WTC11 (cell line): ENCODE measurements around the gene LAMP1. TPM values are rescaled to one million over a fixed set of nuclear protein-coding genes. Genes with fewer than 3 reads are reported as not detected.

ENCODE experiments used
- ATAC-seq: fragments of 200-7000 bp; cut with Tn5 transposase; 2 replicates; pipeline ENCODE4 v1.10.0; 2021; ENCODE audit warnings: mild to moderate bottlenecking, moderate library complexity
- CTCF ChIA-PET: fragments of 300-600 bp; sonication (Branson Sonifier 250); formaldehyde crosslinking; loops from one replicate; lab custom pipeline; 2021; ENCODE audit warnings: antibody characterized with exemption; lab: Charles Lee
- POLR2A ChIA-PET: fragments of 350-600 bp; sonication (Branson Sonifier 250); formaldehyde crosslinking; loops from one replicate; lab custom pipeline; 2021; ENCODE audit warnings: antibody characterized with exemption; lab: Charles Lee
- DNase-seq: peaks from one replicate; pipeline ENCODE4 v3.0.0; 2021; ENCODE audit warnings: low spot score
- H3K27ac Mint-ChIP-seq: 2 replicates; pipeline ENCODE4 v1.8.0; 2021; ENCODE audit warnings: mixed read lengths
- H3K27me3 Mint-ChIP-seq: 2 replicates; pipeline ENCODE4 v1.8.0; 2021; ENCODE audit warnings: low read depth, mild to moderate bottlenecking, moderate library complexity, mixed read lengths
- H3K36me3 Mint-ChIP-seq: 2 replicates; pipeline ENCODE4 v1.8.0; 2021; ENCODE audit warnings: mixed read lengths
- H3K4me1 Mint-ChIP-seq: 2 replicates; pipeline ENCODE4 v1.8.0; 2022; ENCODE audit warnings: mixed read lengths
- H3K4me3 Mint-ChIP-seq: 2 replicates; pipeline ENCODE4 v1.8.0; 2021; ENCODE audit warnings: mild to moderate bottlenecking, moderate library complexity, mixed read lengths
- H3K9me3 Mint-ChIP-seq: 2 replicates; pipeline ENCODE4 v1.8.0; 2021; ENCODE audit warnings: mixed read lengths
- ATF1 ChIP-seq: sonication (generic); formaldehyde crosslinking; IDR thresholded peaks from 2 replicates; pipeline ENCODE4 v1.8.1; 2023; ENCODE audit warnings: mild to moderate bottlenecking, moderate library complexity, missing genetic modification reagents
- CBFB ChIP-seq: sonication (generic); formaldehyde crosslinking; IDR thresholded peaks from 2 replicates; pipeline ENCODE4 v1.8.1; 2022; ENCODE audit warnings: mild to moderate bottlenecking, low read depth, missing genetic modification reagents
- CREB1 ChIP-seq: sonication (generic); formaldehyde crosslinking; IDR thresholded peaks from 2 replicates; pipeline ENCODE4 v1.8.0; 2023; ENCODE audit warnings: mild to moderate bottlenecking, missing genetic modification reagents
- EMX1 ChIP-seq: fragments of 250-450 bp; sonication (Bioruptor Pico); IDR thresholded peaks from 2 replicates; pipeline ENCODE4 v1.8.0; 2021; ENCODE audit warnings: mild to moderate bottlenecking
- GABPB1 ChIP-seq: sonication (generic); formaldehyde crosslinking; IDR thresholded peaks from 2 replicates; pipeline ENCODE4 v1.8.1; 2023; ENCODE audit warnings: mild to moderate bottlenecking, missing genetic modification reagents
- GTF2I ChIP-seq: fragments of 250-450 bp; sonication (Bioruptor Pico); conservative IDR thresholded peaks from 2 replicates; pipeline ENCODE4 v1.4.0; 2021; ENCODE audit warnings: mild to moderate bottlenecking
- HMGXB4 ChIP-seq: sonication (generic); formaldehyde crosslinking; IDR thresholded peaks from 2 replicates; pipeline ENCODE4 v1.8.1; 2023; ENCODE audit warnings: mild to moderate bottlenecking, moderate library complexity, missing genetic modification reagents
- JUN ChIP-seq: sonication (generic); formaldehyde crosslinking; IDR thresholded peaks from 2 replicates; pipeline ENCODE4 v1.8.0; 2023; ENCODE audit warnings: mild to moderate bottlenecking, missing genetic modification reagents
- KAT7 ChIP-seq: sonication (generic); formaldehyde crosslinking; IDR thresholded peaks from 2 replicates; pipeline ENCODE4 v1.8.1; 2023; ENCODE audit warnings: missing genetic modification reagents, mild to moderate bottlenecking, borderline replicate concordance
- MXD4 ChIP-seq: fragments of 250-450 bp; sonication (Bioruptor Pico); IDR thresholded peaks from 2 replicates; pipeline ENCODE4 v1.8.0; 2021; ENCODE audit warnings: mild to moderate bottlenecking, moderate library complexity, borderline replicate concordance
- NFATC4 ChIP-seq: fragments of 250-450 bp; sonication (Bioruptor Pico); IDR thresholded peaks from 2 replicates; pipeline ENCODE4 v1.9.0; 2021; ENCODE audit warnings: mild to moderate bottlenecking
- NR2C2 ChIP-seq: sonication (generic); formaldehyde crosslinking; IDR thresholded peaks from 2 replicates; pipeline ENCODE4 v1.8.0; 2022; ENCODE audit warnings: mild to moderate bottlenecking, missing genetic modification reagents
- TP53 ChIP-seq: sonication (generic); formaldehyde crosslinking; IDR thresholded peaks from 2 replicates; pipeline ENCODE4 v1.8.1; 2023; ENCODE audit warnings: mild to moderate bottlenecking, missing genetic modification reagents
- USF1 ChIP-seq: sonication (generic); formaldehyde crosslinking; IDR thresholded peaks from 2 replicates; pipeline ENCODE4 v1.8.0; 2022; ENCODE audit warnings: mild to moderate bottlenecking, missing genetic modification reagents
- USF2 ChIP-seq: sonication (generic); formaldehyde crosslinking; IDR thresholded peaks from 2 replicates; pipeline ENCODE4 v1.8.1; 2023; ENCODE audit warnings: mild to moderate bottlenecking, missing genetic modification reagents, moderate library complexity
- total RNA-seq: library from RNA; stranded (reverse); gene quantifications from 3 replicates; pipeline ENCODE4 v1.2.3, GENCODE V29; 2021
- TF ChIP-seq, protein P1 (sequence below): sonication (generic); formaldehyde crosslinking; IDR thresholded peaks from 2 replicates; pipeline ENCODE4 v1.8.1; 2022; ENCODE audit warnings: missing genetic modification reagents, borderline replicate concordance
- TF ChIP-seq, protein P2 (sequence below): fragments of 250-450 bp; sonication (Bioruptor Pico); IDR thresholded peaks from 2 replicates; pipeline ENCODE4 v2.1.2; 2022; ENCODE audit warnings: mild to moderate bottlenecking, moderate library complexity
- TF ChIP-seq, protein P3 (sequence below): sonication (generic); formaldehyde crosslinking; IDR thresholded peaks from 2 replicates; pipeline ENCODE4 v1.8.0; 2023; ENCODE audit warnings: missing genetic modification reagents, mild to moderate bottlenecking, borderline replicate concordance
- TF ChIP-seq, protein P4 (sequence below): sonication (generic); formaldehyde crosslinking; IDR thresholded peaks from 2 replicates; pipeline ENCODE4 v1.8.1; 2022; ENCODE audit warnings: mild to moderate bottlenecking, missing genetic modification reagents, moderate library complexity, borderline replicate concordance

The LAMP1 gene
- total RNA-seq, 1 experiment from 2014 or later: 150 TPM

DNA sequence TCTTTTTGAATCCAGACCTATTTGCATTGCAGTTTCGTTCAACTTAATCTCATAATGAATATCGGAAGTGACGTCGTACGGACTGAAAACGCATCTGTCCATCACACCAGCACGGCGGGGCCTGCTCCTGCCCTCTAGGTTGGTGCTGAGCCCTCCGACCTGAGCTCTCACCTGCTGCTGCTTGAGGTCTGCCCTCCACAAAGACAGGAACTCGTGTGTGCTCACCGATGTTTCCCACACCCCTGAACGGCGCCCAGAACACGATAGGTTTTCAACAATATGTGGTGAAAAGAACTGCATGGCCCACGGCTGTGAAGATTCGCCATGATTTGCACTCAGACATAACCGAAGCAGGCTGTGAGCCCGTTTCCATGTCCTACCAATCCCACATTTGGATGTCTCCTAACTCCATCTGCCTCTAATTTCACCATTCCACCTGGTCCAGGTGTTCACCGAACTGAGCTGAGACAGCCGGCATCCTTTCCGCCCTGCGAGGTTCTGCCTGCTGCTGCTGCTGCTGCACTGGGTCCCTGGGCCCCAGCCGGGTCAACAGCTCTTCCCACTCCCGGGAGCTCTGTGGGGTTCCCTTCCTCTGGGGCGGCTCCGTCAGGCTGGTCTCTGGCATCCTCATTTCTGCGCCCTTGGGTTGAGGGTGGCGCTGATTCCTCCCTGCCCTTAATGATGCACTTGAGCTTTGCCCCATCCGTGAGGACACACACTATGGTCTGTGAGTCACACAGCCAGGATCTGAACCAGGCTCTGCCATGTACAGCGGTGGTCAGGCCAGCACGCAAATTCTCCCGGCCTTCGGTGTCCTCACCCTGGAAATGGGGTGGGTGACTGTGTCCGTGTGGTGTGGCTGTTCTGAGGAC is 46.0 kb downstream of the LAMP1 start:
- Mint-ChIP-seq H3K36me3 (peaks cover 55% of the 10 kb centered on the region), H3K27ac (peak overlapping the region; percentile 73), H3K4me1 (no peaks in the 10 kb centered on the region), H3K9me3 (peaks cover 4% of the 10 kb centered on the region; the same call in 1 of the 2 replicates), H3K27me3 (no peaks in the 10 kb centered on the region), H3K4me3 (no peak overlapping the region)
- no peak for DNase-seq
- no peak for ATAC-seq
- no peak for TF ChIP-seq HMGXB4
- TF ChIP-seq, protein P1, sequence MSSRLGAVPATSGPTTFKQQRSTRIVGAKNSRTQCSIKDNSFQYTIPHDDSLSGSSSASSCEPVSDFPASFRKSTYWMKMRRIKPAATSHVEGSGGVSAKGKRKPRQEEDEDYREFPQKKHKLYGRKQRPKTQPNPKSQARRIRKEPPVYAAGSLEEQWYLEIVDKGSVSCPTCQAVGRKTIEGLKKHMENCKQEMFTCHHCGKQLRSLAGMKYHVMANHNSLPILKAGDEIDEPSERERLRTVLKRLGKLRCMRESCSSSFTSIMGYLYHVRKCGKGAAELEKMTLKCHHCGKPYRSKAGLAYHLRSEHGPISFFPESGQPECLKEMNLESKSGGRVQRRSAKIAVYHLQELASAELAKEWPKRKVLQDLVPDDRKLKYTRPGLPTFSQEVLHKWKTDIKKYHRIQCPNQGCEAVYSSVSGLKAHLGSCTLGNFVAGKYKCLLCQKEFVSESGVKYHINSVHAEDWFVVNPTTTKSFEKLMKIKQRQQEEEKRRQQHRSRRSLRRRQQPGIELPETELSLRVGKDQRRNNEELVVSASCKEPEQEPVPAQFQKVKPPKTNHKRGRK (CRISPR knock-in tag): no peak
- TF ChIP-seq MXD4: no peak
- no peak for TF ChIP-seq TP53
- TF ChIP-seq USF1 (CRISPR knock-in tag): no peak
- no peak for TF ChIP-seq KAT7 (CRISPR knock-in tag)
- TF ChIP-seq CREB1 (CRISPR knock-in tag): no peak
- no peak for TF ChIP-seq EMX1 (CRISPR knock-in tag)
- TF ChIP-seq GTF2I (CRISPR knock-in tag): no peak
- TF ChIP-seq, protein P2, sequence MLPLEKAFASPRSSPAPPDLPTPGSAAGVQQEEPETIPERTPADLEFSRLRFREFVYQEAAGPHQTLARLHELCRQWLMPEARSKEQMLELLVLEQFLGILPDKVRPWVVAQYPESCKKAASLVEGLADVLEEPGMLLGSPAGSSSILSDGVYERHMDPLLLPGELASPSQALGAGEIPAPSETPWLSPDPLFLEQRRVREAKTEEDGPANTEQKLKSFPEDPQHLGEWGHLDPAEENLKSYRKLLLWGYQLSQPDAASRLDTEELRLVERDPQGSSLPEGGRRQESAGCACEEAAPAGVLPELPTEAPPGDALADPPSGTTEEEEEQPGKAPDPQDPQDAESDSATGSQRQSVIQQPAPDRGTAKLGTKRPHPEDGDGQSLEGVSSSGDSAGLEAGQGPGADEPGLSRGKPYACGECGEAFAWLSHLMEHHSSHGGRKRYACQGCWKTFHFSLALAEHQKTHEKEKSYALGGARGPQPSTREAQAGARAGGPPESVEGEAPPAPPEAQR (CRISPR knock-in tag): no peak
- TF ChIP-seq, protein P3, sequence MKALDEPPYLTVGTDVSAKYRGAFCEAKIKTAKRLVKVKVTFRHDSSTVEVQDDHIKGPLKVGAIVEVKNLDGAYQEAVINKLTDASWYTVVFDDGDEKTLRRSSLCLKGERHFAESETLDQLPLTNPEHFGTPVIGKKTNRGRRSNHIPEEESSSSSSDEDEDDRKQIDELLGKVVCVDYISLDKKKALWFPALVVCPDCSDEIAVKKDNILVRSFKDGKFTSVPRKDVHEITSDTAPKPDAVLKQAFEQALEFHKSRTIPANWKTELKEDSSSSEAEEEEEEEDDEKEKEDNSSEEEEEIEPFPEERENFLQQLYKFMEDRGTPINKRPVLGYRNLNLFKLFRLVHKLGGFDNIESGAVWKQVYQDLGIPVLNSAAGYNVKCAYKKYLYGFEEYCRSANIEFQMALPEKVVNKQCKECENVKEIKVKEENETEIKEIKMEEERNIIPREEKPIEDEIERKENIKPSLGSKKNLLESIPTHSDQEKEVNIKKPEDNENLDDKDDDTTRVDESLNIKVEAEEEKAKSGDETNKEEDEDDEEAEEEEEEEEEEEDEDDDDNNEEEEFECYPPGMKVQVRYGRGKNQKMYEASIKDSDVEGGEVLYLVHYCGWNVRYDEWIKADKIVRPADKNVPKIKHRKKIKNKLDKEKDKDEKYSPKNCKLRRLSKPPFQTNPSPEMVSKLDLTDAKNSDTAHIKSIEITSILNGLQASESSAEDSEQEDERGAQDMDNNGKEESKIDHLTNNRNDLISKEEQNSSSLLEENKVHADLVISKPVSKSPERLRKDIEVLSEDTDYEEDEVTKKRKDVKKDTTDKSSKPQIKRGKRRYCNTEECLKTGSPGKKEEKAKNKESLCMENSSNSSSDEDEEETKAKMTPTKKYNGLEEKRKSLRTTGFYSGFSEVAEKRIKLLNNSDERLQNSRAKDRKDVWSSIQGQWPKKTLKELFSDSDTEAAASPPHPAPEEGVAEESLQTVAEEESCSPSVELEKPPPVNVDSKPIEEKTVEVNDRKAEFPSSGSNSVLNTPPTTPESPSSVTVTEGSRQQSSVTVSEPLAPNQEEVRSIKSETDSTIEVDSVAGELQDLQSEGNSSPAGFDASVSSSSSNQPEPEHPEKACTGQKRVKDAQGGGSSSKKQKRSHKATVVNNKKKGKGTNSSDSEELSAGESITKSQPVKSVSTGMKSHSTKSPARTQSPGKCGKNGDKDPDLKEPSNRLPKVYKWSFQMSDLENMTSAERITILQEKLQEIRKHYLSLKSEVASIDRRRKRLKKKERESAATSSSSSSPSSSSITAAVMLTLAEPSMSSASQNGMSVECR (CRISPR knock-in tag): no peak
- TF ChIP-seq USF2 (CRISPR knock-in tag): no peak
- TF ChIP-seq, protein P4, sequence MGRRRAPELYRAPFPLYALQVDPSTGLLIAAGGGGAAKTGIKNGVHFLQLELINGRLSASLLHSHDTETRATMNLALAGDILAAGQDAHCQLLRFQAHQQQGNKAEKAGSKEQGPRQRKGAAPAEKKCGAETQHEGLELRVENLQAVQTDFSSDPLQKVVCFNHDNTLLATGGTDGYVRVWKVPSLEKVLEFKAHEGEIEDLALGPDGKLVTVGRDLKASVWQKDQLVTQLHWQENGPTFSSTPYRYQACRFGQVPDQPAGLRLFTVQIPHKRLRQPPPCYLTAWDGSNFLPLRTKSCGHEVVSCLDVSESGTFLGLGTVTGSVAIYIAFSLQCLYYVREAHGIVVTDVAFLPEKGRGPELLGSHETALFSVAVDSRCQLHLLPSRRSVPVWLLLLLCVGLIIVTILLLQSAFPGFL (CRISPR knock-in tag): no peak
- TF ChIP-seq CBFB (CRISPR knock-in tag): no peak
- TF ChIP-seq JUN (CRISPR knock-in tag): no peak
- no peak for TF ChIP-seq ATF1 (CRISPR knock-in tag)
- no peak for TF ChIP-seq NR2C2 (CRISPR knock-in tag)
- no peak for TF ChIP-seq NFATC4
- no peak for TF ChIP-seq GABPB1 (CRISPR knock-in tag)
- ChIA-PET POLR2A (no interaction called here), CTCF (interaction anchor here (0.9 kb wide), 1 partner anchor 51 kb away, joined by 3 read pairs; no protein-coding TSS in a partner anchor)
